OCI-LY3 (cell line): Measurements from ENCODE around the gene PPP4R2.
A peak's percentile ranks its signal among the peaks of the same experiment; 100 is the strongest.
"Not testable (repeated sequence)": the region's sequence is repeated elsewhere in the genome, so short reads cannot be mapped to it uniquely, and the experiment has no call there.

Source experiments
- H2AFZ ChIP-seq: fragments of 200-600, 300-600 bp; shearing (Covaris generic); 2 replicates; pipeline ENCODE4 v1.6.0; 2014; ENCODE audit warnings: antibody characterized with exemption, low read depth, low read length
- H3K27ac ChIP-seq: fragments of 200-600, 300-600 bp; sonication (generic); 2 replicates; pipeline ENCODE4 v1.5.1; 2014; ENCODE audit warnings: mild to moderate bottlenecking, low read length, moderate library complexity, mixed read lengths
- H3K27me3 ChIP-seq: fragments of 200-600, 300-600 bp; sonication (generic); 2 replicates; pipeline ENCODE4 v1.6.1; 2014; ENCODE audit warnings: low read depth, low read length, mixed read lengths
- H3K36me3 ChIP-seq: fragments of 200-600, 300-600 bp; sonication (generic); replicated peaks from 2 replicates; pipeline ENCODE3; 2014; ENCODE audit warnings: low read depth, low read length, mixed read lengths
- H3K4me1 ChIP-seq: fragments of 300-600, 200-600 bp; sonication (generic); 2 replicates; pipeline ENCODE4 v1.6.1; 2014; ENCODE audit warnings: low read length, mixed read lengths
- H3K4me2 ChIP-seq: fragments of 200-600, 300-600 bp; sonication (generic); 2 replicates; pipeline ENCODE4 v1.6.1; 2014; ENCODE audit warnings: low read length, mixed read lengths
- H3K4me3 ChIP-seq: fragments of 300-600, 200-600 bp; sonication (generic); 2 replicates; pipeline ENCODE4 v1.5.1; 2014; ENCODE audit warnings: antibody characterized with exemption, mild to moderate bottlenecking, low read length, moderate library complexity
- H3K79me2 ChIP-seq: fragments of 300-600, 200-600 bp; shearing (Covaris generic); 2 replicates; pipeline ENCODE4 v1.6.1; 2014; ENCODE audit warnings: mild to moderate bottlenecking, low read length, mixed read lengths
- H3K9ac ChIP-seq: fragments of 300-600, 200-600 bp; shearing (Covaris generic); 2 replicates; pipeline ENCODE4 v1.6.0; 2014; ENCODE audit warnings: mild to moderate bottlenecking, low read length, moderate library complexity
- H3K9me3 ChIP-seq: fragments of 200-600, 300-600 bp; shearing (Covaris generic); 2 replicates; pipeline ENCODE4 v1.6.1; 2014; ENCODE audit warnings: low read length, mixed read lengths; ENCODE audit not compliant: insufficient read depth
- H4K20me1 ChIP-seq: fragments of 200-600, 300-600 bp; sonication (generic); 2 replicates; pipeline ENCODE4 v1.6.1; 2016; ENCODE audit warnings: low read length, mixed read lengths; ENCODE audit not compliant: insufficient read depth
- EZH2phosphoT487 ChIP-seq: fragments of 200-600 bp; shearing (Covaris generic); IDR thresholded peaks from 2 replicates; pipeline ENCODE4 v1.6.1; 2018; ENCODE audit warnings: antibody characterized with exemption, mixed run types, low read depth
- TF ChIP-seq, protein P1 (sequence below): fragments of 200-600, 300-600 bp; sonication (generic); IDR thresholded peaks from 2 replicates; pipeline ENCODE4 v1.5.1; 2014; ENCODE audit warnings: antibody characterized with exemption, low read length, low read depth

Gene PPP4R2

DNA sequence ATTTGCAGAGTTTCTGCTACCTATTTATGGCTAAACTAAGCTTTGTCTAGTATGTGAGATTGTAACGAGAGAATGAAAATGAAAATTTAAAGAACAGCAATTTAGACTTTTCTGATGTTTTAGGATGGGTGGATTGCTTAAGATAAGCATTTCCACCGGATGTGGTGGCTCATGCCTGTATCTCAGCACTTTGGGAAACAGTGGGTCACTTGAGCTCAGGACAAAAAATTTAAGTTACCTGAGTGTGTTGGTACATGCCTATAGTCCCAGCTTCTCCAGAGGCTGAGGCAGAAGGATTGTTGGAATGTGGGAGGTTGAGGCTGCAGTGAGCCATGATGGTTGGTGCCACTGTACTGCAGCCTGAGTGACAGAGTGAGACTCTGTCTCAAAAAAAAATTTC lies 3.3 kb downstream of the PPP4R2 start:
- Histone ChIP-seq H3K79me2 (peaks cover 81% of the 10 kb centered on the region), H2AFZ (no peak overlapping the region), H4K20me1 (peaks cover 74% of the 10 kb centered on the region), H3K27me3 (no peaks in the 10 kb centered on the region), H3K9ac (no peak overlapping the region), H3K4me2 (peak overlapping the region; percentile 58; the same call in 1 of the 2 replicates), H3K27ac (no peak overlapping the region), H3K36me3 (peaks cover 43% of the 10 kb centered on the region), H3K9me3 (no peaks in the 10 kb centered on the region), H3K4me3 (no peak overlapping the region), H3K4me1 (peaks cover 24% of the 10 kb centered on the region)
- TF ChIP-seq EZH2phosphoT487: no peak
- TF ChIP-seq, protein P1, sequence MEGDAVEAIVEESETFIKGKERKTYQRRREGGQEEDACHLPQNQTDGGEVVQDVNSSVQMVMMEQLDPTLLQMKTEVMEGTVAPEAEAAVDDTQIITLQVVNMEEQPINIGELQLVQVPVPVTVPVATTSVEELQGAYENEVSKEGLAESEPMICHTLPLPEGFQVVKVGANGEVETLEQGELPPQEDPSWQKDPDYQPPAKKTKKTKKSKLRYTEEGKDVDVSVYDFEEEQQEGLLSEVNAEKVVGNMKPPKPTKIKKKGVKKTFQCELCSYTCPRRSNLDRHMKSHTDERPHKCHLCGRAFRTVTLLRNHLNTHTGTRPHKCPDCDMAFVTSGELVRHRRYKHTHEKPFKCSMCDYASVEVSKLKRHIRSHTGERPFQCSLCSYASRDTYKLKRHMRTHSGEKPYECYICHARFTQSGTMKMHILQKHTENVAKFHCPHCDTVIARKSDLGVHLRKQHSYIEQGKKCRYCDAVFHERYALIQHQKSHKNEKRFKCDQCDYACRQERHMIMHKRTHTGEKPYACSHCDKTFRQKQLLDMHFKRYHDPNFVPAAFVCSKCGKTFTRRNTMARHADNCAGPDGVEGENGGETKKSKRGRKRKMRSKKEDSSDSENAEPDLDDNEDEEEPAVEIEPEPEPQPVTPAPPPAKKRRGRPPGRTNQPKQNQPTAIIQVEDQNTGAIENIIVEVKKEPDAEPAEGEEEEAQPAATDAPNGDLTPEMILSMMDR: no peak

DNA sequence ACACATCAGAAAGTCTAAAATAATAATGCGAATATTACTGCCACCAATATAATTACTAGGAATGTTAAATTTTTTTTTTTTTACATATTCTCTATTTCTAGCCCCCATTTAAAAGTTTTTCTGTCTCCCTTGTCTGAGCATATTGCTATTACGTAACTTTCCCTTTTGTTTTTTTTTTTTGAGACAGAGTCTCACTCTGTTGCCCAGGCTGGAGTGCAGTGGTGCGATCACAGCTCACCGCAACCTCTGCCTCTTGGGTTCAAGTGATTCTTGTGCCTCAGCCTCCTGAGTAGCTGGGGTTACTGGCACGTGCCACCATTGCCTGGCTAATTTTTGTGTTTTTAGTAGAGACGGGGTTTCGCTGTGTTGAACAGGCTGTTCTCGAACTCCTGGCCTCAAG lies 6.4 kb downstream of the PPP4R2 start:
- H3K36me3 ChIP-seq: peaks cover 67% of the 10 kb centered on the region
- not testable (repeated sequence) for H3K4me2 ChIP-seq, H3K9ac ChIP-seq, H2AFZ ChIP-seq, H3K9me3 ChIP-seq, H3K27ac ChIP-seq, H3K27me3 ChIP-seq, H3K4me3 ChIP-seq
- H3K79me2 ChIP-seq: peaks cover 99% of the 10 kb centered on the region
- peaks cover 95% of the 10 kb centered on the region for H4K20me1 ChIP-seq
- H3K4me1 ChIP-seq: peaks cover 20% of the 10 kb centered on the region

DNA sequence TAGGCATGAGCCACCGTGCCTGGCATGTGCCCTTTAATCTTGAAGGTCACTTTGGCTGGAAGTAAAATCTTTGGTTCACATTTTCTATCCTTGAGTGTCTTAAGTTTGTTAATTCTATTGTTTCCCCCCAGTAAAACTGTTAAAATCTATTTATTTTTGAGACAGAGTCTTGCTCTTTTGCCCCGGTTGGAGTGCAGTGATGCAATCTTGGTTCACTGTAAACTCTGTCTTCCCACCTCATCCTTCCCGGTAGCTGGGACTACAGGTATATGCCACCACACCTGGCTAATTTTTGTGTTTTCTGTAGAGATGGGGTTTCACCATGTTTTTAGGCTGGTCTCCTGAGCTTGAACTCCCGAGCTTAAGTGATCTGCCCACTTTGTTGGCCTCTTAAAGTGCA lies 7.7 kb downstream of the PPP4R2 start:
- Histone ChIP-seq H3K4me2 (no peak overlapping the region), H3K27ac (no peak overlapping the region), H2AFZ (no peak overlapping the region), H3K79me2 (peaks cover 99% of the 10 kb centered on the region), H3K9ac (no peak overlapping the region), H3K27me3 (no peaks in the 10 kb centered on the region), H3K36me3 (peaks cover 64% of the 10 kb centered on the region), H3K4me1 (peaks cover 12% of the 10 kb centered on the region), H4K20me1 (peaks cover 95% of the 10 kb centered on the region), H3K4me3 (no peak overlapping the region), H3K9me3 (no peaks in the 10 kb centered on the region)
- TF ChIP-seq, protein P1: no peak
- no peak for TF ChIP-seq EZH2phosphoT487

DNA sequence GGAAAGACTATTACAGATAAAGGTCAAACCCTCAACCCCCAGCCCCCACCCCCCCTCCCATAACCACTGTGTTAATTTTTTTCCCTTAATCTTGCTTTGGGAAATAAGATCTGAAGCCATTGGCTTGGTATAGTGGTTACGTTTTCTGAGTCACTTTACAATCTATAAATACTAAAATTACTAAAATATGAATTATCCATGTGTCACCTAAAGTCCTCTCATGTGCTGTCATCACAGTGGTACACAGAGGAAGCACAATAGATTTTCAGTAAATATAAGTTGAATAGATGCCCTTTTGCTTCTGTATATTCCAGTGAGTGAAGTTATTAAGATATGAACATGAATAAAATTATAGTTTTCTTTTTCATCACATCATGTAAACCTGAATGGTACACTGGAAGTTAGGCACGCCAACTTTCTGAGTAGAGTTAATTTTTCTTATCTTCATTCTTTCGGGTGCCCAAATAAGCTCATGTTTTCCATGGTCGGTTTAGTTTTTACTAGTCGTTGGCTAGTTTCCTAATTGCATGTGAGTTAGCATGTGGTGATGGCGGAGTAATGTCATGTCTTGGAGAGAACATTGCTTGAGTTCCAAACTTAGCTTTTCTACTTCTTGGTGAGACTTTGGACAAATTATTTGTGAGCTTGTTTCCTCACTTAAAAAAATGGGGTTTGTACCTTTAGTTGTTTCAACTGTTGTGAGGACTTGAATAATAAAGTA lies 11.5 kb downstream of the PPP4R2 start:
- TF ChIP-seq, protein P1: no peak
- TF ChIP-seq EZH2phosphoT487: no peak
- H3K79me2 ChIP-seq: peaks cover 100% of the 10 kb centered on the region
- H3K36me3 ChIP-seq: peaks cover 51% of the 10 kb centered on the region

More for the DNA sequence above, 11.5 kb downstream of the PPP4R2 start:
- H3K27ac ChIP-seq: no peak overlapping the region
- no peaks in the 10 kb centered on the region for H3K9me3 ChIP-seq
- no peak overlapping the region for H3K4me3 ChIP-seq
- H2AFZ ChIP-seq: no peak overlapping the region
- no peak overlapping the region for H3K4me2 ChIP-seq
- H4K20me1 ChIP-seq: peaks cover 97% of the 10 kb centered on the region
- H3K9ac ChIP-seq: no peak overlapping the region
- H3K27me3 ChIP-seq: no peaks in the 10 kb centered on the region
- peaks cover 13% of the 10 kb centered on the region for H3K4me1 ChIP-seq
